GM18873 (cell line): ENCODE measurements around the gene KRT6A.

Source experiments
- ATAC-seq: cut with Tn5 transposase; IDR thresholded peaks from one replicate; pipeline ENCODE4 v1.9.1; 2021; ENCODE audit warnings: mild to moderate bottlenecking, moderate library complexity, moderate number of reproducible peaks; ENCODE audit not compliant: unreplicated experiment, low FRiP score

KRT6A gene

GRCh38 chr12:52524898-52525591 lies 32.0 kb upstream of the KRT6A start:
- ATAC-seq: no peak

DNA sequence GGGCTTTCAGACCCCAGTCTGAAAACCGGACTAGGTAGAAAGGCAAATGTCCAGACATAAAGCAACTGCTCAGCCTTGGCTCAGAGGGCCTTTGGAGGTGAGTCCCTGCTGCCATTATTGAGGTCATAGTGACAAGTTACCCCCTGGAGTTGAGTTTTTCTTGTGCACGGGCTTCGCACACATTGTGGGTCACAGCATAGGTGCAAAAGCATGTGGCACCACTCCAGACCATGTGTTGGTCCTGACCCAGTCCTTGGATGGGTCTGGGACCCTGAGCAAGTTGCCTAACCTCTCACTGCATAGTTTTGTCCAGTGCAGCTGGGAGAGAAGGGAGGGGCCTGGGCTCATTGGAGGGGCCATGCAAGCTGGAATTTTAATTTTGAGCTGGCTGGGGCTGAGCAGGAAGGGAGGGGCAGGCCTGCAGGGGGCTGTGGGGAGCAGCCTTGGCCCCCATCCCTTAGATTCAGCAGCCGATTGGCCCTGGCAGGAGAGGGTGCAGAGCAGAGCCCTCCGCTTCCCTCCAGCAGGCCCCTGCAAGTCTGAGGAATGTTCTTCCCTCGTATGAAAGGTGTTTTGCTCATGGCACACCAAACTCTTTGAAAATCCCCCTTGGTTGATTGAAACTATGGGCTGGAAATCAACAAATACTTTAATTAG lies 31.3 kb upstream of the KRT6A start:
- ATAC-seq: no peak

GRCh38 chr12:52523824-52524223 lies 30.8 kb upstream of the KRT6A start:
- no peak for ATAC-seq

DNA sequence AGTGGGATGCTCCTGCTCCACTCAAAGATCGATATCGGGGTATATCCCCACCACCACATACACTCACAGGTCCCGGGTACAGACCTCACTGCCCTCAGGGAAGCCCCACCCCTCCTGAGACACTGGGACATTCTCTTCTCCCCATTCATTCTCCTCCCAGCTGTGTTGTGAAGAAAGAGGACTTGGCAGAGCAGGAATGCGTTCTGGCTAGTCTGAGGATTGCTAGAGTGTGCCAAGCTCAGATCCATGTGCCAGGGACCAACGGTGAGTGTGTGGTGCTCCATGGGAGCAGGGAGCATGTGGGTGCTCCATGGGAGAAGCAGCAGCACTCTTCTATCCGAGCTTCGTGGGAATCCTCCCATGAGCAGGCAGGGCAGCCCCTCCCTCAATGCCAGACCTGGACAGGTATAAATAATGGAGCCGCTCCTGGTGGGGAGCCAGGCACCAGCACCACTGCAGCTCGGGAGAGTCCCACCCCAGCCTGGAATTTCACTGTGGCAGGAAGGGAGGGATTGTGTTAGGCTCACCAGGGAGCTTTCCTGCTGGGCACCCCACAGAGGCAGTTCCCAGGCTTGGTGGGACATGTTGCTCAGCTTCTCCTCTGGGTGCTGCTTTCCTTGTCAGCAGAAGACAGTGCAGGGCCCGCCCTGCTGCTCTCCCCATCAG lies 29.4 kb upstream of the KRT6A start:
- ATAC-seq: no peak

DNA sequence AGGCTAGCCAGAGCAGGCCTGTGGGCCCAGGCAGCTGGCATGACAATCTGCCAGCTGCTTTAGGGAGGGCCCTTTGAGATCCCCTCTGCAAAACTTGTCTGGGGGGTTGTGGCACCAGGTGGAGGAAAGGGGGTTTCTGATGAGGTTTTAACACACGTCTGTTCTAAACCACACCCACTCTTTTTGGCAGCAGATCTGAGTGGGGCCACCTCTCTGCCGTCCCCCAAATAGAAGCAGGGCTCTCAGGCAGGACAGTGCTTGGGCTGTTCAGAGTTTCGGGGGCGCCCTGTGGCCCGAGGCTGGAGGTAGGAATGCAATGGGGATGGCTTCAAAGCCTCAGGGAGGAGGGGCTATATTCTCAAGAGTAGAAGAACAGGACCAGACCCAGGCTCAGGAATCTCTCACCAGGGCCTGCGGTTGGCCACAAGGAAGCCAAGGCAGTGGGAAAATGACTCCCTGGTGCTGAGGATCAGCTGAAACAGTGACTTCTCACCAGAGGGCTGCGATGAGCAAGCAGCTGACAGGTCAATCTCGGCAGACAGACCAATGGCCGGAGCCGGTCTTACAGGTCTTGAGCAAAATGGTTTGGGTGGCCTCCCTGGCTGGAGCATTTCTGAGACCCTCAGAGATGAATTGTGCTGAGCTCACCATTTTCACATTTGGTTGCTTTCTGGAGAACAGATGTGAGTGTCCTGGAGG lies 28.7 kb upstream of the KRT6A start:
- ATAC-seq: no peak

GRCh38 chr12:52521175-52521567 lies 28.1 kb upstream of the KRT6A start:
- ATAC-seq: no peak

- no peak for ATAC-seq
These were observed 27.0 kb upstream of the KRT6A start, which contains the start of gene KRT5 for GRCh38 chr12:52519826-52520662. Gene KRT5, minus strand, starts transcription at chr12:52520394. Its CDS starts 98 bp downstream, at chr12:52520296.

- ATAC-seq: no peak
These were observed 26.3 kb upstream of the KRT6A start for GRCh38 chr12:52519387-52519703.

GRCh38 chr12:52518574-52519386 lies 25.7 kb upstream of the KRT6A start:
- ATAC-seq: no peak

GRCh38 chr12:52517888-52518287 lies 24.8 kb upstream of the KRT6A start:
- no peak for ATAC-seq

DNA sequence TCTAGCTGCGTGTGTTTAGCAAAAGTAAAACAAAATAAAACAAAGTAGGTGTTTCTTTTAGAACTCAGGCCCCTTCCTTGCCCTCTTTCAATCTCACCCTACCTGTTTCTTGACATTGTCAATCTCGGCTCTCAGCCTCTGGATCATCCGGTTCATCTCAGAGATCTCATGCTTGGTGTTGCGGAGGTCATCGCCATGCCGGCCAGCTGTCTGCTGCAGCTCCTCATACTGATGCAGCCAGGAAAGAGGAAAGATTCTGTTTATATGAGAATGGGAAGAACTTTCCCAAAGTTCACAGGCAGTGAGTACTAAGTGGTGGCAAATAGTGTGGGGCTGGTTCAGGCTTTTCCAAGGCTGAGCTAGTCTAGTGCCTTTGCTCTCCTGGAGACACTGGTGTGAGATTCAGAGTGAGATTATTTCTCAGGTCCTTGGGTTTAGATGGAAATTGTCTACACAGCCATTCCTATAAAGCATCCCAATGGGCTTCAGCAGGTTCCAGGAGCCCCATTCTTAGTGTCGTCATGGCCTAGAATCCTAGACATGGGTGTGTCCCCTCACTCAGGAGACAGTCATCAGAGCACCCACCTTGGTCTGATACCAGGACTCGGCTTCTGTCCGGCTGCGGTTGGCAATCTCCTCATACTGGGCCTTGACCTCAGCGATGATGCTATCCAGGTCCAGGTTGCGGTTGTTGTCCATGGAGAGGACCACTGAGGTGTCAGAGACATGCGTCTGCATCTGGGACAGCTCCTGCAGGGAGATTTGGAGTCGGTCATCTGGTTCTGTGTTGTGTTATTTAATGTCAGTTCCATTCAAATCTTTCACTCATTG lies 24.2 kb upstream of the KRT6A start:
- ATAC-seq: no peak

DNA sequence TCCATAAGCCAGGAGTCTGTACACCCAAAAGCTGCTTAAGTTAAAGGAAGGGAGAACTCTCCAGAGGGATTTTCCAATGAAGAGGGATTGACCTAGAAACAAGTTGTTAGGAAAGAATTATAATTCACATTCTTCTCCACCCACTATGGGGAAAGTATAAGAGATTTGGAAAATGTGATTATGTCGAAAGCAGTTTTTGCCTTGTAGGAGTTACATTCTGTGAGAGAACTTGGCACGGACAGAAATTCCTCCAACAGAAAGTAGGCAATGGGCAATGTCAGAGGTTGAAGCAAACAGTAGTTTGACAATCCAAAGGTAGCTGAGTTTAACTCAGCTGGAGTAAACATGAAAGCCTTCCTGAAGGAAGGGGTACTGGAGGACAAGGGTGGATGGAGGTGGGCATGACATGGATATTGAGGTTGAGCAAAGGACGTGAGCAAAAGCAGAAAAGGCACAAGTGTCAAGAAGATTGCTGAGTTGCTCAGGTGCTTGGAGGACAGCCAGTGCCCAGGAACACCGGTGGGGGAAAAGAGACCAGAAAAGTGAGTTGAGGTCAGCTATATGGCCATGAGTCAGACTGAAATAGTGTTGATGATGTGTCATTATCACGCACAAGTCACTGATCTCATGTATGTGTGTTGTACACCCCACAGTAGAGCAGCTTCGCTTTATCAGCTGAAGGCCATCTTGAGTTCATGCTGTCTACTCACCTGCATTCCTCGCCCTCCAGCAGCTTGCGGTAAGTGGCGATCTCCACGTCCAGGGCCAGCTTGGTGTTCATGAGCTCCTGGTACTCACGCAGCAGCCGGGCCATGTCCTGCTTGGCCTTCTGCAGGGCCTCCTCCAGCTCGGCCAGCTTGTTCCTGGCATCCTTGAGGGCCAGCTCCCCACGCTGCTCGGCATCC lies 23.1 kb upstream of the KRT6A start:
- no peak for ATAC-seq

GRCh38 chr12:52515319-52515646 lies 22.2 kb upstream of the KRT6A start:
- no peak for ATAC-seq

GRCh38 chr12:52514471-52515318 lies 21.6 kb upstream of the KRT6A start:
- ATAC-seq: no peak

DNA sequence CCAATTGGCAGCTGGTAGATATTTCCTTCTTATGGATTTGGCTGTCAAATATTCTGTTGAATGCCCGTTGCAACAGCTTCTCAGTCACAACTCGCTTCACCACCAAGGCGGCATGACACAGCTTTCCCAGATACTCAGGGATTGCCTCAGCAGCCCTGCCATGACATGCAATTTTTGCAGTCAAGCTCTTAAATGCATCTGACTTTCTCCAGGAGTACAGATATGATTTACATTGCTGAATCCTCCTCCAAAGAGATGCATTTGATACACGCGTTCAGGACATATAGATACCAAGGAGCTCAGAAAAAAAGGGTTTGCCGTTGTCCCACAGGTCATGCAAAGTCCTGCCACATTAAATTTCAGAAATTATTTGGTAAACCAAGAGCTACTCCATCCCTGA lies 20.7 kb upstream of the KRT6A start:
- no peak for ATAC-seq

GRCh38 chr12:52508211-52508610 lies 15.2 kb upstream of the KRT6A start:
- no peak for ATAC-seq
